Measurements from ENCODE around the gene CMSS1. TPM values are rescaled to one million over a fixed set of nuclear protein-coding genes. Genes with fewer than 3 reads are reported as not detected.

Gene CMSS1
- total RNA-seq, 6 experiments from 2014 or later, result 10.1 to 14.6 (median 11.6) TPM

DNA sequence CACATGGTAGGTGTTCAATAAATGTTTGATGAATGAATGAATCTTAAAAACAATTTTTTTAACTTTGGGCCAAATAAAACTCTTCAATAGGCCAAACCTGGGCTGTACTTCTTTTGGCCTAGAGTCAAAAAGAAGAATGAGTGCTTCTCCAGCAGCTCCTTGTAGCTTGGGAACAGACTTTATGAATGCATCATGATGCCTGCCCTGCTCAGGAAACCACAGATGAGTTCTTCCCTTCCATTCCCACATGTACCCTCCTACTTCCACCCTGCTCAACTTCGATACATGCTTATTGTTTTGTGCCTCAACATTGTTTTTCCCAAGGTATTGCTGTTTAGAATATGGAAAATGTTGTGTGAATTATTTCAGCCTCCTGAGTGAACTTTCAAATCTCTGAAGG, 209.7 kb downstream of the CMSS1 start:
- ATAC-seq (no peak), DNase-seq (no peak)
- Histone ChIP-seq H3K4me1 (peaks cover 0 to 8% (median 0%) of the 10 kb centered on the region in 4 donors), H3K27ac (no peak overlapping the region), H3K36me3 (no peaks in the 10 kb centered on the region), H3K9me3 (no peaks in the 10 kb centered on the region), H3K27me3 (no peaks in the 10 kb centered on the region), H3K4me3 (no peak overlapping the region)
- 54% methylated on average over 1 of the region's 1 CpG for WGBS (ENCODE audit: insufficient coverage, low coverage, low lambda C conversion rate, missing lambda C conversion rate)
- intact Hi-C loops (cut with DNase I), result no loop called here
- TF ChIP-seq POLR2A (IDR thresholded peaks at IDR 0.05), result no peak
- TF ChIP-seq, protein P1, sequence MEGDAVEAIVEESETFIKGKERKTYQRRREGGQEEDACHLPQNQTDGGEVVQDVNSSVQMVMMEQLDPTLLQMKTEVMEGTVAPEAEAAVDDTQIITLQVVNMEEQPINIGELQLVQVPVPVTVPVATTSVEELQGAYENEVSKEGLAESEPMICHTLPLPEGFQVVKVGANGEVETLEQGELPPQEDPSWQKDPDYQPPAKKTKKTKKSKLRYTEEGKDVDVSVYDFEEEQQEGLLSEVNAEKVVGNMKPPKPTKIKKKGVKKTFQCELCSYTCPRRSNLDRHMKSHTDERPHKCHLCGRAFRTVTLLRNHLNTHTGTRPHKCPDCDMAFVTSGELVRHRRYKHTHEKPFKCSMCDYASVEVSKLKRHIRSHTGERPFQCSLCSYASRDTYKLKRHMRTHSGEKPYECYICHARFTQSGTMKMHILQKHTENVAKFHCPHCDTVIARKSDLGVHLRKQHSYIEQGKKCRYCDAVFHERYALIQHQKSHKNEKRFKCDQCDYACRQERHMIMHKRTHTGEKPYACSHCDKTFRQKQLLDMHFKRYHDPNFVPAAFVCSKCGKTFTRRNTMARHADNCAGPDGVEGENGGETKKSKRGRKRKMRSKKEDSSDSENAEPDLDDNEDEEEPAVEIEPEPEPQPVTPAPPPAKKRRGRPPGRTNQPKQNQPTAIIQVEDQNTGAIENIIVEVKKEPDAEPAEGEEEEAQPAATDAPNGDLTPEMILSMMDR (IDR thresholded peaks at IDR 0.05), result no peak

DNA sequence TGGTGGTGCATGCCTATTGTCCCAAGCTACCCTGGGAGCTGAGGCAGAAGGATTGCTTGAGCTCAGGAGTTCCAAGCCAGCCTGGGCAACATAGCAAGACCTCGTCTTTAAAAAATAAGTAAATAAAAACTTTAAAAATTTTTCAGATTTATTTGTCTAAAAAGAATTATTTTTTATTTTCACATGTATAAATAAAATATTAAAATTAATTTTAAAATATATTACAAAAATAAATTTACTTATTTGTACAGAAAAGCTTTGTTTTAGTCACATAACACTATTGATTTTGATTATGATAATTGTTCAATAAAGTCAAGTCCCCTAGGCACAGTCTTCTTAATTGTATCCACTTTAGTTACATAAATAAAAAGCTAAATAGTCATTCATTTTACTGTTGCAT, 211.4 kb downstream of the CMSS1 start:
- TF ChIP-seq, protein P1 (IDR thresholded peaks at IDR 0.05), result no peak
- no peak for TF ChIP-seq POLR2A (IDR thresholded peaks at IDR 0.05)
- no peak for ATAC-seq
- H3K36me3 ChIP-seq, result no peaks in the 10 kb centered on the region

DNA sequence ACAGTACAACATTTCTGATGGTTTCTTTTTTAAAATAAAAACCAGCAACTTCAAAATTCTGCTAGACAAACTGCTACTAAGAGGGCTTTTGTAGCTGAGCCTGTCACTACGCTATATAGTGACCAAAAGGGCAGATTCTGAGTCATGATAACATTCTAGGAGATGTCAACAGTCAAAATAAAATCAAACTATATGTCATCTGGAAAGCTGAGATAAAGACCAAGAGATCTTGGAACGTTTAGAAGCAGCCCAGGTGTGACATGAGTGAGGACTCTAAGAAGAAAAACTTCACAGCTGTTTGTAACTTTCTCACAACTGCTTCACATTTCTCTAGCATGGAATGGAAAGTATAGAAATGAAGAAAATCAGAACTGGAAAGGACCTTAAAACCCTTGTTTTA, 212.0 kb downstream of the CMSS1 start:
- Histone ChIP-seq H3K27me3 (no peaks in the 10 kb centered on the region), H3K9me3 (no peaks in the 10 kb centered on the region), H3K36me3 (no peaks in the 10 kb centered on the region), H3K27ac (no peak overlapping the region), H3K4me1 (peaks cover 0 to 3% (median 0%) of the 10 kb centered on the region in 4 donors), H3K4me3 (no peak overlapping the region)
- intact Hi-C loops (cut with DNase I), result no loop called here
- no peak for DNase-seq
- ATAC-seq, result no peak
- WGBS (ENCODE audit: insufficient coverage, low coverage, low lambda C conversion rate, missing lambda C conversion rate), result 86% methylated on average over 2 of the region's 2 CpGs
- TF ChIP-seq, protein P1 (IDR thresholded peaks at IDR 0.05), result no peak
- TF ChIP-seq POLR2A (IDR thresholded peaks at IDR 0.05), result no peak

More for the DNA sequence above, 211.4 kb downstream of the CMSS1 start:
- H3K27me3 ChIP-seq, result no peaks in the 10 kb centered on the region
- H3K4me1 ChIP-seq, result peaks cover 0 to 8% (median 0%) of the 10 kb centered on the region in 4 donors
- DNase-seq, result no peak
- no peaks in the 10 kb centered on the region for H3K9me3 ChIP-seq
- intact Hi-C loops (cut with DNase I), result no loop called here
- WGBS (ENCODE audit: insufficient coverage, low coverage, low lambda C conversion rate, missing lambda C conversion rate), result 94% methylated on average over 1 of the region's 1 CpG
- H3K27ac ChIP-seq, result no peak overlapping the region
- no peak overlapping the region for H3K4me3 ChIP-seq

DNA sequence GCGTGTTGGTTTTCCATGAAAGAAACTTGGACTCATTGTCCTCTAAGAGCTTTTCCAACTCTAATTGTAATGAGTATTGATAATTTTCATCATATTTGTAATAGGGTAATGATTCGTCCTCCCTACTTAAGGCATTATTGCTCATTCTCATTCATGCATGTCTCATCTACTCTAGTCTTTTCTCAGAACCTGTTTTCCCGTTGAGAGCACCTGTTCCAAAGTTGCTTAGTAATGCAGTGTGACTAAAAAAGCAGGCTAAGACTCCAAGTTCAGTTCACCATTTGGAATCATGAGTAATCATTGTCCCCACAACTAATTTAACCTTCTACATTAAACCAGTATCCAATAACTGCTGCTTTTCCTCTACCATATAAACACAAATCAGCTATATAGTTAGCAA, 212.7 kb downstream of the CMSS1 start:
- H3K36me3 ChIP-seq, result no peaks in the 10 kb centered on the region
- TF ChIP-seq, protein P1 (IDR thresholded peaks at IDR 0.05), result no peak
- TF ChIP-seq POLR2A (IDR thresholded peaks at IDR 0.05), result no peak
- no peak overlapping the region for H3K27ac ChIP-seq
- DNase-seq, result no peak
- intact Hi-C loops (cut with DNase I), result no loop called here
- 97% methylated on average over 3 of the region's 3 CpGs for whole genome bisulfite sequencing (ENCODE audit: insufficient coverage, low coverage, low lambda C conversion rate, missing lambda C conversion rate)
- no peaks in the 10 kb centered on the region for H3K27me3 ChIP-seq
- H3K9me3 ChIP-seq, result no peaks in the 10 kb centered on the region
- H3K4me3 ChIP-seq, result no peak overlapping the region
- no peaks in the 10 kb centered on the region for H3K4me1 ChIP-seq
- no peak for ATAC-seq

DNA sequence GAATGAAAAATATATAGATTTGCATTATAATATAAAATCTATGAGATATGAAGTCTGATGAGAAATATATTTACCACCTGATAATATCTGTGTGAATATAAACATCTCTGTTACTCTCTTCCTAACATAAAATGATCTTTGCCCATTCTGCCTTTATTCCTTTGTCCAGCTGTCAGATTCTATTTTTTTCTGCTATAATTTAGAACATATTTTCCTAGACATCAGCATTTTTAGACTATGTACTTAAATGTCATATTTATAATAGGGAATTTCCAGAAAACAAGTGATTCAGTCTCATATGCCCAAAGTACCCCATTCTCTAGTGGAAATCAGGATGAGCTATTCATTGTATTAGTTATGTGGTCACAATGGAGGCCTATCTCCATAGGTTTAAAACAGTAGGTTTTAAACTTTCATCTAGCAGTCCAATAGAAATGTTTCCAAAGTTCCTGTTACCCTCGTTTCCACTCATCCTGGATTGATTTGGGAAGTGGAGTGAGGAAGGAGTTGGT, 213.3 kb downstream of the CMSS1 start:
- no peak for TF ChIP-seq POLR2A (IDR thresholded peaks at IDR 0.05)
- TF ChIP-seq, protein P1 (IDR thresholded peaks at IDR 0.05), result no peak
- Histone ChIP-seq H3K9me3 (no peaks in the 10 kb centered on the region), H3K4me3 (no peak overlapping the region), H3K27me3 (no peaks in the 10 kb centered on the region), H3K4me1 (no peaks in the 10 kb centered on the region), H3K36me3 (no peaks in the 10 kb centered on the region), H3K27ac (no peak overlapping the region)
- no peak for ATAC-seq
- 50% methylated on average over 1 of the region's 1 CpG for WGBS (ENCODE audit: insufficient coverage, low coverage, low lambda C conversion rate, missing lambda C conversion rate)
- no peak for DNase-seq
- intact Hi-C loops (cut with DNase I), result no loop called here

Data from right lobe of liver (tissue), 6 donors.